Breast epithelium (tissue), 4 donors: ENCODE results near the gene ANKRD45. TPM values are rescaled to one million over a fixed set of nuclear protein-coding genes. Genes with fewer than 3 reads are reported as not detected.
"Not testable (repeated sequence)": the region's sequence is repeated elsewhere in the genome, so short reads cannot be mapped to it uniquely, and the experiment has no call there.

Source experiments
- DNase-seq, 2 donors: peaks; one replicate each; pipeline ENCODE4 v3.0.0-alpha.2; 2019; ENCODE audit warnings: low spot score in 2 of 2
- H3K27ac ChIP-seq, 2 donors: fragments of 200-600 bp; sonication (generic) in 1 of 2; one replicate each; pipeline ENCODE4 v1.5.1; 2016 to 2019; ENCODE audit warnings: mild to moderate bottlenecking in 1 of 2
- H3K27me3 ChIP-seq, 2 donors: fragments of 200-600 bp; sonication (generic) in 1 of 2; one replicate each; pipeline versions ENCODE4 v1.5.1 to v1.6.0; 2017 to 2019; ENCODE audit warnings: control low read depth in 1 of 2, mild to moderate bottlenecking in 1 of 2
- H3K36me3 ChIP-seq: fragments of 200-600 bp; one replicate; pipeline ENCODE4 v1.5.1; 2019
- H3K4me1 ChIP-seq, 2 donors: fragments of 200-600 bp; sonication (generic); one replicate each; pipeline ENCODE4 v1.5.1; 2016 to 2019; ENCODE audit warnings: control low read depth in 1 of 2
- H3K4me3 ChIP-seq, 3 donors: fragments of 200-600 bp; sonication (generic); 1 replicate in 2 of 3; 2 replicates in 1 of 3; pipeline ENCODE4 v1.5.1; 2016 to 2019; ENCODE audit warnings: mild to moderate bottlenecking in 3 of 3, moderate library complexity in 2 of 3
- H3K9me3 ChIP-seq, 2 donors: fragments of 200-600 bp; sonication (generic) in 1 of 2; one replicate each; pipeline ENCODE4 v1.5.1; 2016 to 2019; ENCODE audit warnings: control low read depth in 1 of 2
- POLR2A ChIP-seq: fragments of 450-650 bp; IDR thresholded peaks from one replicate; pipeline ENCODE4 v1.6.1; 2016; ENCODE audit warnings: antibody characterized with exemption, mild to moderate bottlenecking, moderate library complexity
- POLR2AphosphoS5 ChIP-seq, 3 donors: sonication (generic); formaldehyde crosslinking; IDR thresholded peaks; one replicate each; pipeline ENCODE4 v1.6.1; 2017; ENCODE audit warnings: antibody characterized with exemption in 3 of 3
- intact Hi-C: fragments of 100-400 bp; cut with DNase I; formaldehyde crosslinking; loops from one replicate; pipeline ENCODE4 v1.15.1; 2023; ENCODE audit warnings: low total_unique reads
- total RNA-seq, 3 donors: library from RNA; depleted of rRNA; stranded (reverse); fragments of >200 nt; gene quantifications; one replicate each; pipeline ENCODE4 v1.1.0, GENCODE V29; 2016
- TF ChIP-seq, protein P1 (sequence below), 3 donors: fragments of 450-650 bp; IDR thresholded peaks; one replicate each; pipeline ENCODE4 v1.5.1; 2016 to 2017; ENCODE audit warnings: antibody characterized with exemption in 3 of 3, mild to moderate bottlenecking in 3 of 3, moderate library complexity in 3 of 3

Gene ANKRD45
- total RNA-seq, 3 donors from 2014 or later = 0.29 to 0.33 TPM; not detected in 1

DNA sequence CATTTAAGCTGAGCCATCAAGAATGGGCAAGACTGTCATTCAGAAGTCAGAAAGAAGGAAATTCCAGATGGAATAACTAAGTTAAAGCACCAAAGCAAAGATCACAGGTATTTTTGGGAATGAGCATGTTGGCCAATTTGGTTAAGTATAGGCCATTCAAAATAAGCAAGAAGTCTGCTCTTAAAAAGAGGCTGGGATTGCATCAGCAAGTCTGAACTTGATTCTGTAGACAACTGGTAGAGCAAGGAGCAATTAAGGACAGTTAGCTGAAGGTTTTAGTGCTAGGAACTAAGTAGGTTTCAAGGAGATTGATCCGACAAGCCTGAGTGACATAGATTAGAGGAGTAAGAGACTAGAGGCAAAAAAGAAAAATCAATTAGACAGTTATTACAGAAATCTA, 8.4 kb downstream of the ANKRD45 start:
- no peaks in the 10 kb centered on the region for H3K9me3 ChIP-seq
- TF ChIP-seq, protein P1, sequence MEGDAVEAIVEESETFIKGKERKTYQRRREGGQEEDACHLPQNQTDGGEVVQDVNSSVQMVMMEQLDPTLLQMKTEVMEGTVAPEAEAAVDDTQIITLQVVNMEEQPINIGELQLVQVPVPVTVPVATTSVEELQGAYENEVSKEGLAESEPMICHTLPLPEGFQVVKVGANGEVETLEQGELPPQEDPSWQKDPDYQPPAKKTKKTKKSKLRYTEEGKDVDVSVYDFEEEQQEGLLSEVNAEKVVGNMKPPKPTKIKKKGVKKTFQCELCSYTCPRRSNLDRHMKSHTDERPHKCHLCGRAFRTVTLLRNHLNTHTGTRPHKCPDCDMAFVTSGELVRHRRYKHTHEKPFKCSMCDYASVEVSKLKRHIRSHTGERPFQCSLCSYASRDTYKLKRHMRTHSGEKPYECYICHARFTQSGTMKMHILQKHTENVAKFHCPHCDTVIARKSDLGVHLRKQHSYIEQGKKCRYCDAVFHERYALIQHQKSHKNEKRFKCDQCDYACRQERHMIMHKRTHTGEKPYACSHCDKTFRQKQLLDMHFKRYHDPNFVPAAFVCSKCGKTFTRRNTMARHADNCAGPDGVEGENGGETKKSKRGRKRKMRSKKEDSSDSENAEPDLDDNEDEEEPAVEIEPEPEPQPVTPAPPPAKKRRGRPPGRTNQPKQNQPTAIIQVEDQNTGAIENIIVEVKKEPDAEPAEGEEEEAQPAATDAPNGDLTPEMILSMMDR (IDR thresholded peaks at IDR 0.05) = no peak
- no peak overlapping the region for H3K27ac ChIP-seq
- H3K4me3 ChIP-seq = no peak overlapping the region
- DNase-seq = no peak
- H3K4me1 ChIP-seq = no peaks in the 10 kb centered on the region
- intact Hi-C loops = loop anchor here (5.0 kb wide), 1 partner anchor 411 kb away; no protein-coding TSS in a partner anchor
- H3K36me3 ChIP-seq = no peaks in the 10 kb centered on the region
- H3K27me3 ChIP-seq = no peaks in the 10 kb centered on the region

DNA sequence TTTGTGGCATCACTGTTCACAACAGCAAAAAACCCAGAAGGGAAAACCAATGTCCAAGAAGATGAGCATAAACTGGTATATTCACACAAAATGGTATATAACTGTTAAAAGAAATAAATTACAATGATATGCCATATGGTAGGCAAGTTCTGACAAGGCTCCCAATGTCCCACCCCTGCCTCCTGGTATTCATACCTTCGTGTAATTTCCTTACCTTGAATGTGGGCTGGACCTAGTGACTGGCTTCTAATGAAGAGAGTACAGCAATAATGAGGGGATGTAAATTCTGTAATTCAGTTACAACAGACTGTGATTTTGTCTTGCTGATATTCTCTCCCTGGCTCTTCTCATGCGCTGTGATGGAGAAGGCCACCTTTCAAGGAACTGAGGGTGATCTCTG, 9.3 kb downstream of the ANKRD45 start:
- H3K27me3 ChIP-seq = no peaks in the 10 kb centered on the region
- no peak for TF ChIP-seq POLR2A
- TF ChIP-seq POLR2AphosphoS5 (IDR thresholded peaks at IDR 0.05) = no peak
- TF ChIP-seq, protein P1 (IDR thresholded peaks at IDR 0.05) = no peak
- no peak for DNase-seq

DNA sequence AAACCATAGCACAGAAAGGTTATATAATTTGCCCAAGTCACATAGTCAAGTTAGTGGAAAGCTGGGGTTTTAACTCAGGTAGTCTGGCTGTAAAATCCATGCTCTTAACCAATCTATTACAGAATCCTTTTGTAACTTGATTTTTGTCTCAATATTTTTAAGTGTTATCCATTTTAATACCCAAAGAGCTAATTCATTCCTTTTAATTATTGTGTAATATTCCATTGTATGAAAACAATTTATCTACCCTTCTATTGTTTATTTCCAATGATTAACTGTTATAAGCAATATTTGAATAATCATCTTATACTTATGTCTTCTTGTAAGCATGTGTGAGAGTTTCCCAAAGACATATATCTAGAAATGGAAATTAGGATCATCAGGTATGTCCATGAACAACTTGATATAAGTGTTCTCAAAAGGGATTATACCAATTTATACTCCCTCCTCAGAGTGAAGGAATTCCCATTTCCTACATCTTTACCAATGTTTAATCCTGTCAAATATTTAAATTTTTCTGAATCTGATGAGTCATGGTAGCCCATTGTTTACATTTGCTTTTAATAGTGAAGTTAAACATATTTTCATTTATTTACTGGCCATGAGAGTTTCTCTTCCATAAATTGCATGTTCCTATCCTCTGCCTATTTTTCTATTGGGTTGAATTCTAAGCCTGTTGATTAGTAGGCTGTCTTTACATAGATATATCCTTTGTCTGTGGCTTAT, 20.6 kb downstream of the ANKRD45 start:
- DNase-seq = no peak
- peaks cover 0 to 5% of the 10 kb centered on the region in 2 donors for H3K9me3 ChIP-seq
- no peaks in the 10 kb centered on the region for H3K36me3 ChIP-seq
- H3K27me3 ChIP-seq = no peaks in the 10 kb centered on the region
- H3K4me3 ChIP-seq = no peak overlapping the region
- TF ChIP-seq POLR2A (no peak), POLR2AphosphoS5 (IDR thresholded peaks at IDR 0.05) (no peak)
- TF ChIP-seq, protein P1 (IDR thresholded peaks at IDR 0.05) = no peak
- H3K4me1 ChIP-seq = no peaks in the 10 kb centered on the region
- intact Hi-C loops = no loop called here
- no peak overlapping the region for H3K27ac ChIP-seq

More for the DNA sequence above, 9.3 kb downstream of the ANKRD45 start:
- H3K36me3 ChIP-seq = no peaks in the 10 kb centered on the region
- H3K9me3 ChIP-seq = peaks cover 6 to 7% of the 10 kb centered on the region in 2 donors
- no peak overlapping the region for H3K27ac ChIP-seq
- intact Hi-C loops = loop anchor here (5.0 kb wide), 1 partner anchor 412 kb away; no protein-coding TSS in a partner anchor
- H3K4me3 ChIP-seq = no peak overlapping the region
- no peaks in the 10 kb centered on the region for H3K4me1 ChIP-seq

DNA sequence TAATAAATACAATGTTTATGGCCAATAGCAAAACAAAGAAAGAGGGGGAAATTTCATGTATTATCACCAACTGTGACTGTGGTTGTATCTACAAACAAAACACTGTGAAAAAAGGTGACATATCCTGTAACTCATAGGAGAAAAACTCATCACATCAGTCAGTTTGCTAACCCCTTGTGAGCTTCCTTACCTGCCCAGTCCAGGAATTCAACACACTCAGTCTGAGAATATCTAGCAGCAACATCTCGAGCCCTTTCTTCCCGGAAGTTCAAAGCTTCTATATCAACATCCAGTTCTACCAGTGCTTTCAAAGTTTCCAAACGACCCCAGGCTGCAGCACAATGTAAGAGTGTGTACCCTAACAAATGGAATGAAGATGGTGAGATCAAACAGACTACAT, 23.0 kb downstream of the ANKRD45 start:
- Histone ChIP-seq H3K4me3 (no peak overlapping the region), H3K27me3 (no peaks in the 10 kb centered on the region), H3K4me1 (no peaks in the 10 kb centered on the region), H3K9me3 (no peaks in the 10 kb centered on the region), H3K36me3 (no peaks in the 10 kb centered on the region), H3K27ac (no peak overlapping the region)
- intact Hi-C loops = no loop called here
- TF ChIP-seq POLR2AphosphoS5 (IDR thresholded peaks at IDR 0.05) (no peak), POLR2A (no peak)
- TF ChIP-seq, protein P1 (IDR thresholded peaks at IDR 0.05) = no peak
- no peak for DNase-seq

DNA sequence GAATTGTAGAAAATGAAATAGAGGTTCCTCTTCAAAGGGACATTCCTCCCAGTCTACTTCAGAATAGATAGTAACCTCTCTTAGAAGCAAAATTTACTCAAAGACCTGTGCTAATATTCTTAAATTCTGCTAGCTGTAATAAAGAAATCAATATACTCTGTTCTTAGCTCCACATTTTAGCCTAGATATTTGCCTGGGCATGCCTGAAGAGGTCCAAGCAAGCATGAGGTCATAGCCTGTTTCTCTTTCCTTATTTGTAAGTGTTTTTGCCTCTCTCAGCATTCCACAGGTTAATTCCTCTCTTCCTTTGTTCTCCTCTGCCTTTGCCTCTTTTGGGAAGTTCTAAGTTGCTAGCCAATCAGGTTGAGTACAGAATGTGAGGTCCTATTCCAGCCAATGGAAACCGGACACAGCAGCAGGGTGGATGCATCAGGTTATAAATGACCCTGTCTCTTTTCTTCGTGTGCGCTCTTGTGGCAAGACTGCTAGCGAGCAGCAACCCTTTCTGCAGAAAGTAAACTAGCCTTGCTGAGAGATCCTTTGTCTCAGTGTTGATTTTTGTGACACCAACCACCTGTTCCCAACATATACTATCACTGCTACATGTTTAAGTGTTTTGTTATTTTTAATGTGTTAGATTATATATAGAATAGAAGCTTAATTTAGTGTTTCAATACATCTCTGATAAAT, 27.1 kb downstream of the ANKRD45 start:
- DNase-seq, H3K9me3 ChIP-seq, H3K27ac ChIP-seq, H3K4me3 ChIP-seq, H3K4me1 ChIP-seq, intact Hi-C loops, H3K36me3 ChIP-seq, H3K27me3 ChIP-seq: not testable (repeated sequence)
